Left lung (tissue), 10 donors: ENCODE results near the gene STK33. TPM values are rescaled to one million over a fixed set of nuclear protein-coding genes. Genes with fewer than 3 reads are reported as not detected.
A peak's percentile ranks its signal among the peaks of the same experiment; 100 is the strongest.

ENCODE experiments used
- ATAC-seq: fragments of 200-7000 bp; cut with Tn5 transposase; one replicate; pipeline ENCODE4 v1.9.1; 2020; ENCODE audit warnings: moderate library complexity
- DNase-seq, 4 donors: peaks; one replicate each; pipeline ENCODE4 v3.0.0-alpha.2; 2013 to 2020
- H3K27ac ChIP-seq, 2 donors: fragments of 200-600 bp; sonication (generic) in 1 of 2; one replicate each; pipeline versions ENCODE4 v1.5.0 to v1.8.0; 2020 to 2021
- H3K27me3 ChIP-seq, 2 donors: fragments of 200-600 bp; sonication (generic) in 1 of 2; one replicate each; pipeline versions ENCODE4 v1.5.0 to v1.8.0; 2020 to 2021
- H3K36me3 ChIP-seq, 2 donors: fragments of 200-600 bp; sonication (generic) in 1 of 2; one replicate each; pipeline versions ENCODE4 v1.5.0 to v1.8.0; 2020 to 2021
- H3K4me1 ChIP-seq, 2 donors: fragments of 200-600 bp; one replicate each; pipeline ENCODE4 v1.8.0; 2021
- H3K4me3 ChIP-seq, 2 donors: fragments of 200-600 bp; sonication (generic) in 1 of 2; one replicate each; pipeline versions ENCODE4 v1.5.0 to v1.8.0; 2020 to 2021; ENCODE audit warnings: mild to moderate bottlenecking in 1 of 2
- H3K9me3 ChIP-seq, 2 donors: fragments of 200-600 bp; sonication (generic) in 1 of 2; one replicate each; pipeline versions ENCODE4 v1.5.0 to v1.8.0; 2020 to 2021
- CTCF ChIP-seq, 2 donors: fragments of 200-600 bp; sonication (generic) in 1 of 2; IDR thresholded peaks; one replicate each; pipeline versions ENCODE4 v1.5.0 to v1.8.0; 2021; ENCODE audit warnings: antibody characterized with exemption in 2 of 2
- intact Hi-C, 2 donors: fragments of 100-400 bp; cut with DNase I; formaldehyde crosslinking; loops; one replicate each; pipeline versions ENCODE4 v1.11.2 to v1.14.2; 2022
- polyA plus RNA-seq, 6 donors: library from polyadenylated mRNA; unstranded; fragments of 120-200 nt; gene quantifications; one replicate each; pipeline ENCODE4 v1.2.1, GENCODE V29; 2013; ENCODE audit not compliant: insufficient read length in 6 of 6
- total RNA-seq, 2 donors: library from RNA; stranded (reverse); fragmentation: NEBNext Ultra II Directional; extraction: Animal tissue kit (Norgen Biotek cat#: 25700); gene quantifications; one replicate each; pipeline ENCODE4 v1.2.1, GENCODE V29; 2021
- donor health status: DM: no; HTN: yes; CAD: no.
- donor health status: DM: no; HTN: no; CAD: no.

STK33 gene
- total and polyA plus RNA-seq, 8 donors: 16.6 to 31.0 (median 24.0) TPM

- intact Hi-C loops: no loop called here
- Histone ChIP-seq H3K27ac (no peak overlapping the region), H3K36me3 (peaks cover 0 to 86% of the 10 kb centered on the region in 2 donors), H3K27me3 (no peaks in the 10 kb centered on the region), H3K9me3 (peaks cover 0 to 9% of the 10 kb centered on the region in 2 donors), H3K4me1 (no peaks in the 10 kb centered on the region), H3K4me3 (no peak overlapping the region)
- no peak for DNase-seq
- no peak for ATAC-seq
- no peak for TF ChIP-seq CTCF (IDR thresholded peaks at IDR 0.05)
Measured at GRCh38 chr11:8639655-8640054, 45.6 kb upstream of the STK33 start.

GRCh38 chr11:8638300-8638699 is 44.3 kb upstream of the STK33 start:
- H3K9me3 ChIP-seq: peaks cover 0 to 9% of the 10 kb centered on the region in 2 donors
- DNase-seq: no peak
- H3K4me3 ChIP-seq: no peak overlapping the region
- ATAC-seq: no peak
- peaks cover 0 to 89% of the 10 kb centered on the region in 2 donors for H3K36me3 ChIP-seq
- intact Hi-C loops: no loop called here
- H3K27ac ChIP-seq: no peak overlapping the region
- no peaks in the 10 kb centered on the region for H3K4me1 ChIP-seq
- H3K27me3 ChIP-seq: no peaks in the 10 kb centered on the region
- TF ChIP-seq CTCF (IDR thresholded peaks at IDR 0.05): no peak

- Histone ChIP-seq H3K4me1 (no peaks in the 10 kb centered on the region), H3K27me3 (no peaks in the 10 kb centered on the region), H3K36me3 (peaks cover 0 to 78% of the 10 kb centered on the region in 2 donors), H3K27ac (no peak overlapping the region), H3K4me3 (no peak overlapping the region), H3K9me3 (peaks cover 0 to 9% of the 10 kb centered on the region in 2 donors)
- DNase-seq: no peak
- intact Hi-C loops: no loop called here
- no peak for TF ChIP-seq CTCF (IDR thresholded peaks at IDR 0.05)
- ATAC-seq: no peak
Measured at GRCh38 chr11:8636127-8636526, 42.1 kb upstream of the STK33 start.

GRCh38 chr11:8634498-8634897 is 40.5 kb upstream of the STK33 start:
- H3K4me1 ChIP-seq: no peaks in the 10 kb centered on the region
- H3K27ac ChIP-seq: no peak overlapping the region
- ATAC-seq (no peak), DNase-seq (no peak)
- peaks cover 0 to 63% of the 10 kb centered on the region in 2 donors for H3K36me3 ChIP-seq
- peaks cover 0 to 9% of the 10 kb centered on the region in 2 donors for H3K9me3 ChIP-seq
- no peaks in the 10 kb centered on the region for H3K27me3 ChIP-seq
- H3K4me3 ChIP-seq: no peak overlapping the region
- intact Hi-C loops: no loop called here
- TF ChIP-seq CTCF (IDR thresholded peaks at IDR 0.05): no peak

- H3K9me3 ChIP-seq: peaks cover 0 to 9% of the 10 kb centered on the region in 2 donors
- no peak overlapping the region for H3K27ac ChIP-seq
- ATAC-seq (no peak), DNase-seq (peak in 1 of 4 donors; percentile 36)
- intact Hi-C loops: no loop called here
- H3K4me3 ChIP-seq: no peak overlapping the region
- no peaks in the 10 kb centered on the region for H3K4me1 ChIP-seq
- peaks cover 0 to 34% of the 10 kb centered on the region in 2 donors for H3K36me3 ChIP-seq
- TF ChIP-seq CTCF (IDR thresholded peaks at IDR 0.05): no peak
- no peaks in the 10 kb centered on the region for H3K27me3 ChIP-seq
Measured at GRCh38 chr11:8631395-8632118, 37.5 kb upstream of the STK33 start.
